Lung (tissue), 12 donors: ENCODE data around the gene ZBTB37. TPM values are rescaled to one million over a fixed set of nuclear protein-coding genes. Genes with fewer than 3 reads are reported as not detected.

Experiments
- ATAC-seq: fragments of 200-7000 bp; cut with Tn5 transposase; one replicate; pipeline ENCODE4 v1.9.1; 2020; ENCODE audit warnings: moderate number of reproducible peaks; ENCODE audit not compliant: insufficient read depth, low FRiP score
- DNase-seq, 3 donors: peaks; one replicate each; pipeline ENCODE4 v3.0.0-alpha.2; 2013 to 2017
- H3K27ac ChIP-seq, 2 donors: one replicate each; pipeline ENCODE4 v1.5.1; 2013; ENCODE audit warnings: mild to moderate bottlenecking in 2 of 2, moderate library complexity in 2 of 2, control low read depth in 1 of 2, inconsistent platforms in 1 of 2, low read depth in 1 of 2, low read length in 1 of 2
- H3K27me3 ChIP-seq, 3 donors: one replicate each; pipeline ENCODE4 v1.5.1; 2013; ENCODE audit warnings: low read length in 2 of 3; ENCODE audit not compliant: control insufficient read depth in 3 of 3, insufficient read depth in 3 of 3
- H3K36me3 ChIP-seq, 4 donors: one replicate each; pipeline ENCODE4 v1.5.1; 2013; ENCODE audit warnings: low read length in 4 of 4, mild to moderate bottlenecking in 1 of 4, moderate library complexity in 1 of 4; ENCODE audit not compliant: control insufficient read depth in 4 of 4, insufficient read depth in 4 of 4
- H3K4me1 ChIP-seq, 5 donors: one replicate each; pipeline ENCODE4 v1.5.1; 2013; ENCODE audit warnings: low read length in 5 of 5, mild to moderate bottlenecking in 2 of 5, moderate library complexity in 1 of 5; ENCODE audit not compliant: control insufficient read depth in 5 of 5, insufficient read depth in 5 of 5
- H3K4me3 ChIP-seq: one replicate; pipeline ENCODE4 v1.5.1; 2013; ENCODE audit warnings: mild to moderate bottlenecking, control low read depth, moderate library complexity
- H3K9ac ChIP-seq, 2 donors: one replicate each; pipeline ENCODE4 v1.5.1; 2013; ENCODE audit warnings: low read length in 2 of 2, control low read depth in 1 of 2; ENCODE audit not compliant: insufficient read depth in 1 of 2
- H3K9me3 ChIP-seq, 4 donors: one replicate each; pipeline ENCODE4 v1.5.1; 2013; ENCODE audit warnings: low read length in 3 of 4, mild to moderate bottlenecking in 1 of 4, moderate library complexity in 1 of 4; ENCODE audit not compliant: control insufficient read depth in 4 of 4, insufficient read depth in 3 of 4
- CTCF ChIP-seq: IDR thresholded peaks from 2 replicates; pipeline ENCODE4 v1.5.1; 2012; ENCODE audit warnings: mild to moderate bottlenecking; ENCODE audit errors: control extremely low read depth, extremely low read depth
- WGBS, 2 donors: extraction: QIAGEN DNeasy Blood & Tissue Kit; methylation state at CpG; one replicate each; pipeline ENCODE4 v1.1.7; 2013; 5-methylcytosine and 5-hydroxymethylcytosine counted together
- polyA plus RNA-seq, 2 donors: library from polyadenylated mRNA; stranded (reverse); fragments of 200-250 nt; gene quantifications; one replicate each; pipeline ENCODE4 v1.2.1, GENCODE V29; 2013
- total RNA-seq, 2 donors: library from RNA; depleted of rRNA in 1 of 2; stranded (reverse); fragments of >200 nt in 1 of 2; gene quantifications; one replicate each; pipeline ENCODE4 v1.2.1, GENCODE V29; 2014 to 2021
- donor health status: control.
- donor health status: control.
- donor health status: Bipolar disorder and iron deficiency.
- donor health status: healthy.
- donor health status: DM: yes; HTN: yes; CAD: no.

Gene ZBTB37
- total and polyA plus RNA-seq, 4 donors = 1.6 to 29.8 (median 7.3) TPM

GRCh38 chr1:173866413-173867115, 1.6 kb upstream of the ZBTB37 start:
- H3K27ac ChIP-seq = peak overlapping the region in 1 of 2 donors; percentile 57
- no peaks in the 10 kb centered on the region for H3K9me3 ChIP-seq
- no peaks in the 10 kb centered on the region for H3K27me3 ChIP-seq
- H3K36me3 ChIP-seq = peaks cover 11 to 54% (median 30%) of the 10 kb centered on the region in 4 donors
- 18% methylated on average over 2 of the region's 2 CpGs for WGBS, 2 donors
- peak overlapping the region; percentile 89 to 93 for H3K9ac ChIP-seq
- H3K4me1 ChIP-seq = peaks cover 7 to 37% (median 14%) of the 10 kb centered on the region in 5 donors
- TF ChIP-seq CTCF = no peak
- DNase-seq (no peak), ATAC-seq (no peak)
- H3K4me3 ChIP-seq = peak overlapping the region; percentile 48

- Histone ChIP-seq H3K4me1 (peaks cover 7 to 37% (median 14%) of the 10 kb centered on the region in 5 donors), H3K9ac (peak overlapping the region; percentile 89 to 93), H3K4me3 (peak overlapping the region; percentile 48), H3K9me3 (no peaks in the 10 kb centered on the region), H3K27ac (peak overlapping the region; percentile 57 to 85), H3K27me3 (no peaks in the 10 kb centered on the region), H3K36me3 (peaks cover 9 to 51% (median 30%) of the 10 kb centered on the region in 4 donors)
- no peak for TF ChIP-seq CTCF
- ATAC-seq = no peak
- no peak for DNase-seq
- WGBS, 2 donors = 3 to 6% methylated on average over 32 of the region's 32 CpGs
Observed at GRCh38 chr1:173867141-173867752, 933 bp upstream of the ZBTB37 start.

GRCh38 chr1:173867753-173868265, 371 bp upstream of the ZBTB37 start, which contains the start of gene GAS5:
Gene GAS5, minus strand, starts transcription at chr1:173867989.
- Histone ChIP-seq H3K4me1 (peaks cover 7 to 37% (median 14%) of the 10 kb centered on the region in 5 donors), H3K27me3 (no peaks in the 10 kb centered on the region), H3K4me3 (peak within 1 kb of the TSS; percentile 77), H3K9me3 (no peaks in the 10 kb centered on the region), H3K9ac (peak within 1 kb of the TSS; percentile 90 to 93), H3K36me3 (peaks cover 5 to 53% (median 29%) of the 10 kb centered on the region in 4 donors), H3K27ac (peak within 1 kb of the TSS; percentile 90 to 99)
- WGBS, 2 donors = 0% methylated on average over 27 to 30 of the region's 30 CpGs
- peak; percentile 91 for ATAC-seq
- peak; percentile 100 for DNase-seq
- TF ChIP-seq CTCF = no peak
